ENCODE data around the gene TRIM67.

- no peak for TF ChIP-seq POLR2A (IDR thresholded peaks at IDR 0.05; ENCODE audit: low read depth, low read length)
- no peak for TF ChIP-seq CEBPB (IDR thresholded peaks at IDR 0.05; ENCODE audit: low read depth, low read length)
- TF ChIP-seq CTCF (conservative IDR thresholded peaks at IDR 0.05; ENCODE audit: low read depth, low read length) = no peak
- TF ChIP-seq RAD21 (IDR thresholded peaks at IDR 0.05; ENCODE audit: low read length) = no peak
- TF ChIP-seq MAFK (IDR thresholded peaks at IDR 0.05; ENCODE audit: low read depth, low read length) = no peak
- no peak for TF ChIP-seq RFX5 (IDR thresholded peaks at IDR 0.05; ENCODE audit: low read depth, low read length)
- TF ChIP-seq USF2 (IDR thresholded peaks at IDR 0.05; ENCODE audit: low read depth, low read length) = no peak
- TF ChIP-seq MAZ (IDR thresholded peaks at IDR 0.05; ENCODE audit: borderline replicate concordance, low read depth, low read length) = no peak
- TF ChIP-seq BHLHE40 (IDR thresholded peaks at IDR 0.05; ENCODE audit: low read depth, low read length) = no peak
- no peak for TF ChIP-seq MXI1 (IDR thresholded peaks at IDR 0.05; ENCODE audit: borderline replicate concordance, low read depth, low read length)
- TF ChIP-seq RCOR1 (IDR thresholded peaks at IDR 0.05; ENCODE audit: insufficient replicate concordance, low read length) = no peak
Measured at GRCh38 chr1:231236208-231236591, 74.3 kb downstream of the TRIM67 start.

All from IMR-90 (cell line).